Measurements from ENCODE around the gene TSPEAR. TPM values are rescaled to one million over a fixed set of nuclear protein-coding genes. Genes with fewer than 3 reads are reported as not detected.

The TSPEAR gene
- total and polyA plus RNA-seq, 2 donors (not counting 1 experiment from before 2014, with no cell fraction given): not detected

DNA sequence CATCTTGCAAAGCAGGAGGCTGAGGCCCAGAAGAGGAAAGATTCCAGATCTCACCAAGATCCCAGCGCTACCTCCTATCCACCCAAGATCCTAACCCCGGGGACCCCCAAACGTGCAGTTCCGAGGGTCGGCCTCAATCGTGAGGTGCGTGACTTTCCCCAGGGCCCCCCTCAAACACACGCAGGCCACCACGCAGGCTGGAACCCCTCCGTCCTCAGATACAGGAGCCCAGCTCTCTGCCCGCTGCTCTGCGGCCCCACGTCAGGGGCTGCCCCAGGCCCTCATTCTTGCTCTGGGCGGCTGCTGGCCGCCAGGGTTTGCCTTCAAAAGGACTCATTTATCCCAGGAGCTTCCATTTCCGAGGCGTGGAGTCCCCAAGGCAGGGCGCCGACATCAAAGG lies 211.3 kb downstream of the TSPEAR start:
- no peaks in the 10 kb centered on the region for H3K36me3 ChIP-seq (replicated peaks in 1 of 2; ENCODE audit: control extremely low read depth in 1 of 2, control insufficient read depth in 1 of 2, extremely low read depth in 1 of 2, insufficient read depth in 2 of 2, low read length in 1 of 2)
- ATAC-seq (ENCODE audit: low read depth) (no peak), DNase-seq (no peak)
- H3K4me1 Mint-ChIP-seq: peaks cover 3% of the 10 kb centered on the region
- CTCF ChIA-PET: no interaction called here
- H3K9me3 ChIP-seq (ENCODE audit: control extremely low read depth in 1 of 3, control insufficient read depth in 2 of 3, insufficient read depth in 1 of 3, low read length in 2 of 3): no peaks in the 10 kb centered on the region
- no peak for TF ChIP-seq EZH2 (IDR thresholded peaks at IDR 0.05; ENCODE audit: borderline replicate concordance, insufficient read depth, low read depth, low read length, poor library complexity, severe bottlenecking)
- TF ChIP-seq, protein P1, sequence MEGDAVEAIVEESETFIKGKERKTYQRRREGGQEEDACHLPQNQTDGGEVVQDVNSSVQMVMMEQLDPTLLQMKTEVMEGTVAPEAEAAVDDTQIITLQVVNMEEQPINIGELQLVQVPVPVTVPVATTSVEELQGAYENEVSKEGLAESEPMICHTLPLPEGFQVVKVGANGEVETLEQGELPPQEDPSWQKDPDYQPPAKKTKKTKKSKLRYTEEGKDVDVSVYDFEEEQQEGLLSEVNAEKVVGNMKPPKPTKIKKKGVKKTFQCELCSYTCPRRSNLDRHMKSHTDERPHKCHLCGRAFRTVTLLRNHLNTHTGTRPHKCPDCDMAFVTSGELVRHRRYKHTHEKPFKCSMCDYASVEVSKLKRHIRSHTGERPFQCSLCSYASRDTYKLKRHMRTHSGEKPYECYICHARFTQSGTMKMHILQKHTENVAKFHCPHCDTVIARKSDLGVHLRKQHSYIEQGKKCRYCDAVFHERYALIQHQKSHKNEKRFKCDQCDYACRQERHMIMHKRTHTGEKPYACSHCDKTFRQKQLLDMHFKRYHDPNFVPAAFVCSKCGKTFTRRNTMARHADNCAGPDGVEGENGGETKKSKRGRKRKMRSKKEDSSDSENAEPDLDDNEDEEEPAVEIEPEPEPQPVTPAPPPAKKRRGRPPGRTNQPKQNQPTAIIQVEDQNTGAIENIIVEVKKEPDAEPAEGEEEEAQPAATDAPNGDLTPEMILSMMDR (IDR thresholded peaks at IDR 0.05): no peak
- no peak overlapping the region for H3K9ac ChIP-seq (ENCODE audit: low read length)
- H4K20me1 ChIP-seq (ENCODE audit: control insufficient read depth, insufficient read depth, low read length, poor library complexity, severe bottlenecking): no peaks in the 10 kb centered on the region
- no peak overlapping the region for H3K27ac Mint-ChIP-seq
- H3K79me2 ChIP-seq (ENCODE audit: control insufficient read depth, insufficient read depth, low read length): no peaks in the 10 kb centered on the region
- H3K27me3 ChIP-seq (replicated peaks in 1 of 4; ENCODE audit: control extremely low read depth in 1 of 4, control insufficient read depth in 3 of 4, insufficient read depth in 4 of 4, low read length in 3 of 4): peaks cover 0 to 6% (median 0%) of the 10 kb centered on the region in 4 experiments
- peaks cover 20% of the 10 kb centered on the region for H3K27me3 Mint-ChIP-seq
- no peak overlapping the region for H3K4me2 ChIP-seq (replicated peaks; ENCODE audit: low read depth, low read length, poor library complexity, severe bottlenecking)
- H3K9me3 Mint-ChIP-seq (ENCODE audit: insufficient read depth): no peaks in the 10 kb centered on the region
- no peak overlapping the region for H2AFZ ChIP-seq (ENCODE audit: insufficient read depth, low read depth, low read length, poor library complexity, severe bottlenecking)
- 94% methylated on average over 13 of the region's 19 CpGs for WGBS (ENCODE audit: insufficient coverage)
- no peak overlapping the region for H3K4me3 Mint-ChIP-seq
- H3K4me3 ChIP-seq (ENCODE audit: control extremely low read depth in 1 of 5, extremely low read depth in 1 of 5, insufficient read depth in 1 of 5, low read depth in 2 of 5, low read length in 4 of 5): no peak overlapping the region
- intact Hi-C loops (cut with micrococcal nuclease): no loop called here
- no peak overlapping the region for H3K27ac ChIP-seq (ENCODE audit: low read length in 2 of 2)
- H3K4me1 ChIP-seq (ENCODE audit: control insufficient read depth in 2 of 2, insufficient read depth in 2 of 2, low read length in 2 of 2): peaks cover 6 to 12% of the 10 kb centered on the region in 2 donors
- POLR2A ChIA-PET: no interaction called here

GRCh38 chr21:44499631-44500030 lies 211.7 kb downstream of the TSPEAR start:
- H3K4me3 Mint-ChIP-seq: no peak overlapping the region
- H3K4me1 Mint-ChIP-seq: peaks cover 3% of the 10 kb centered on the region
- CTCF ChIA-PET: no interaction called here
- Histone ChIP-seq H3K27ac (ENCODE audit: low read length in 2 of 2) (no peak overlapping the region), H3K79me2 (ENCODE audit: control insufficient read depth, insufficient read depth, low read length) (no peaks in the 10 kb centered on the region), H3K4me3 (ENCODE audit: control extremely low read depth in 1 of 5, extremely low read depth in 1 of 5, insufficient read depth in 1 of 5, low read depth in 2 of 5, low read length in 4 of 5) (no peak overlapping the region), H3K27me3 (replicated peaks in 1 of 4; ENCODE audit: control extremely low read depth in 1 of 4, control insufficient read depth in 3 of 4, insufficient read depth in 4 of 4, low read length in 3 of 4) (peaks cover 0 to 7% (median 0%) of the 10 kb centered on the region in 4 experiments), H3K9me3 (ENCODE audit: control extremely low read depth in 1 of 3, control insufficient read depth in 2 of 3, insufficient read depth in 1 of 3, low read length in 2 of 3) (no peaks in the 10 kb centered on the region), H4K20me1 (ENCODE audit: control insufficient read depth, insufficient read depth, low read length, poor library complexity, severe bottlenecking) (no peaks in the 10 kb centered on the region), H3K36me3 (replicated peaks in 1 of 2; ENCODE audit: control extremely low read depth in 1 of 2, control insufficient read depth in 1 of 2, extremely low read depth in 1 of 2, insufficient read depth in 2 of 2, low read length in 1 of 2) (no peaks in the 10 kb centered on the region), H2AFZ (ENCODE audit: insufficient read depth, low read depth, low read length, poor library complexity, severe bottlenecking) (no peak overlapping the region), H3K9ac (ENCODE audit: low read length) (no peak overlapping the region), H3K4me2 (replicated peaks; ENCODE audit: low read depth, low read length, poor library complexity, severe bottlenecking) (no peak overlapping the region), H3K4me1 (ENCODE audit: control insufficient read depth in 2 of 2, insufficient read depth in 2 of 2, low read length in 2 of 2) (peaks cover 6 to 10% of the 10 kb centered on the region in 2 donors)
- intact Hi-C loops (cut with micrococcal nuclease): no loop called here
- 92% methylated on average over 22 of the region's 23 CpGs for WGBS (ENCODE audit: insufficient coverage)
- H3K9me3 Mint-ChIP-seq (ENCODE audit: insufficient read depth): no peaks in the 10 kb centered on the region
- DNase-seq (no peak), ATAC-seq (ENCODE audit: low read depth) (no peak)
- TF ChIP-seq, protein P1 (IDR thresholded peaks at IDR 0.05): no peak
- no peak for TF ChIP-seq EZH2 (IDR thresholded peaks at IDR 0.05; ENCODE audit: borderline replicate concordance, insufficient read depth, low read depth, low read length, poor library complexity, severe bottlenecking)
- no peak overlapping the region for H3K27ac Mint-ChIP-seq
- POLR2A ChIA-PET: no interaction called here
- H3K27me3 Mint-ChIP-seq: peaks cover 20% of the 10 kb centered on the region

Data from B cell (primary cell).